ENCODE measurements around the gene ZNF618. TPM values are rescaled to one million over a fixed set of nuclear protein-coding genes. Genes with fewer than 3 reads are reported as not detected.
A peak's percentile ranks its signal among the peaks of the same experiment; 100 is the strongest.

ZNF618 gene
- total RNA-seq, 2 donors from 2014 or later: 2.5 to 3.3 TPM

DNA sequence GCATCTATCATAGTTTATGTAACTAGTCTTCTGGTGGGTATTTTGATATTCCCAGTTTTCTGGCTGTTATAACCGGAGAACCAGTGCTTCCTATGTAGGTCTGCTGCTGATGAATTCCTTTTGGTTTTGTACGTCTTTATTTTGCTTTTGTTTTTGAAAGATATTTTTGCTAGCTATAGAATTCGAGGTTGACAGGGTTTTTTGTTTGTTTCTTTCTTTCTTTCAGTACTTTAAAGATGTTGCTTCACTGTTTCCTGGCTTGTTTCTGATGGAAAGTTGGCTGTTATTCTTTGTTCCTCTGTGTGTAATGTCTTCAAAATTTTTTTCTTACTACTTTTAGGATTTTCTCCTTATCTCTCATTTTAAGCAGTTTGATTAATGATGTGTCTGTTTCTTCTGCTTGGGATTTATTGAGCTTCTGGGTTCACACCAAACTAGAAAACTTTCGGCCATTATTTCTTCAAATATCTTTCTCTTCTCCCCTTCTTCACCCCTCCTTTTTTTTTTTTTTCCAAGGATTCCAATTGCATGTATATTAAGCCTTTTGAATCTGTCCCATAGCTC lies 27.5 kb downstream of the ZNF618 start:
- DNase-seq (no peak), ATAC-seq (no peak)
- intact Hi-C loops (cut with DNase I, micrococcal nuclease): no loop called here

- ATAC-seq: no peak
- no peak for DNase-seq
- intact Hi-C loops (cut with DNase I, micrococcal nuclease): no loop called here
Observed at GRCh38 chr9:113906411-113907110, 30.5 kb downstream of the ZNF618 start.

GRCh38 chr9:113907282-113907681 lies 31.2 kb downstream of the ZNF618 start:
- ATAC-seq (no peak), DNase-seq (no peak)
- intact Hi-C loops (cut with DNase I, micrococcal nuclease): no loop called here

GRCh38 chr9:113909421-113909820 lies 33.3 kb downstream of the ZNF618 start:
- DNase-seq (no peak), ATAC-seq (no peak)
- intact Hi-C loops (cut with DNase I, micrococcal nuclease): no loop called here

DNA sequence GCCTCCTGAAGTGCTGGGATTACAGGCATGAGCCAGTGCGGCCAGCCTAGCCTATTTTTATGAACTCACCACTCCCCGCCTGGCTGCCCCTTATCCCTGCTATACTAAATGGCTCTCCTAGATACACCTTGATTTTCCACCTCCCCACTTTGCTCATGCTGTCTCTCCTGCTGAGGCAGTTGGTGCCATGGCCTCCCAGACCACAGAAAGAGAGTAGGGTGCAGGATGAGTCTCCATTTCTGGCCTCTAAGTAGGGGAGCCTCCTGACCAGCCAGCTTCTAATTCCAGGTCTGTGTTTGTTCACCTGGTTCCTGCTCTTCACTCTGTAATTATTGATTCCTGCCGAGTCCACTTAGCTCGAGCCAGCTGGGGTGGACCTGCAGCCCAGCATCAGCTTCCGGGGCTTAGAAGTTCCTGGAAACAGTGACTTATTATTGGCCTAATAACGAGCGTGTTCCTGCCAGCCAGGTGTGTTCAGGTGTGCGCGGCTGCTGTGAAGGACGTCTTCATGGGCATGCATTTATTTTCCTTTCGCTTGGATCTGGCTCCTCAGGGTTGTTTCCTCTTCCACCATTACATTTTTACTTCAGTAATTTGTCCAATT lies 34.0 kb downstream of the ZNF618 start:
- no peak for ATAC-seq
- DNase-seq: no peak
- intact Hi-C loops (cut with DNase I, micrococcal nuclease): no loop called here

GRCh38 chr9:113911850-113912557 lies 35.9 kb downstream of the ZNF618 start:
- intact Hi-C loops (cut with DNase I, micrococcal nuclease): no loop called here
- DNase-seq (no peak), ATAC-seq (no peak)

GRCh38 chr9:113912816-113913215 lies 36.7 kb downstream of the ZNF618 start:
- intact Hi-C loops (cut with DNase I, micrococcal nuclease): no loop called here
- ATAC-seq: no peak
- no peak for DNase-seq

GRCh38 chr9:113913426-113914195 lies 37.5 kb downstream of the ZNF618 start:
- intact Hi-C loops (cut with DNase I, micrococcal nuclease): no loop called here
- ATAC-seq: no peak

DNA sequence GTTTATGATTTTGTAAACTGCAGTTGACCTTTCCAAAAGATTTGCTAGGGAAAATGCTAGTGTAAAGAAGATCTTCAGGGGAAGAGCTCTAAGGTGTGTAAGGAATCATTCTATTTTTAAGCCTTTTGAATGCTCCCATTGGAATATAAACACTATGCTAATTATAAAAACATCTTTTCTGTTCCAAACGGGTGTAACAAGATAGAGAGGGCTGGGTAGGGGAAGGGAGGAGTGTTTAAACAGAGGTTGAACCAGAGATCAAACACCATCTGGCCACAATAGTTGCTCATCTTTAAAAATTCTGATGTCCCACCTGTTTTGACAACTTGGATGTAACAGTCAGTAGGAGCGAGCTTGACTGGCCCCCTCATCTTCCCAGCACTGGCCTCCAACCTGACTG lies 38.4 kb downstream of the ZNF618 start:
- intact Hi-C loops (cut with DNase I, micrococcal nuclease): no loop called here
- no peak for ATAC-seq
- no peak for DNase-seq

More at GRCh38 chr9:113913426-113914195, 37.5 kb downstream of the ZNF618 start:
- no peak for DNase-seq

- intact Hi-C loops (cut with DNase I, micrococcal nuclease): no loop called here
- no peak for DNase-seq
- ATAC-seq: peak; percentile 96
Observed at GRCh38 chr9:113915817-113916434, 39.8 kb downstream of the ZNF618 start.

DNA sequence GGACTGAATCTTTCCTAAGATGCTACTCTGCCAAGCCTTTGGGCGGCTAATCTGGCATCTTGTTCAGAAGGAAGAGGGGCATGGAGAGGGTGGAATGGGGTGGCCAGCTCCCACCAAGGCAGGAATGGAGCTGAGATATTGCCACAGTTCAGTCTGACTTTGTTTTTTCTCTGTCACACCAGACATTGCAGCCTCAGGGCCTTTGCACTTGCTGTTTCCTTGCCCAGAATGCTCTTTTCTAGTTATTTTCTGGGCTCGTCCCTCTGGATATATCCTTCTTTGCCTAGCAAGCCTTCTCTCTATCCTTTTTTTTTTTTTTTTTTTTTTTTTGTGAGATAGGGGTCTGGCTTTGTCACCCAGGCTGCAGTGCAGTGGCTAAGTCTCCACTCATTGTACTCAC lies 40.8 kb downstream of the ZNF618 start:
- intact Hi-C loops (cut with DNase I, micrococcal nuclease): no loop called here
- no peak for ATAC-seq
- DNase-seq: no peak

DNA sequence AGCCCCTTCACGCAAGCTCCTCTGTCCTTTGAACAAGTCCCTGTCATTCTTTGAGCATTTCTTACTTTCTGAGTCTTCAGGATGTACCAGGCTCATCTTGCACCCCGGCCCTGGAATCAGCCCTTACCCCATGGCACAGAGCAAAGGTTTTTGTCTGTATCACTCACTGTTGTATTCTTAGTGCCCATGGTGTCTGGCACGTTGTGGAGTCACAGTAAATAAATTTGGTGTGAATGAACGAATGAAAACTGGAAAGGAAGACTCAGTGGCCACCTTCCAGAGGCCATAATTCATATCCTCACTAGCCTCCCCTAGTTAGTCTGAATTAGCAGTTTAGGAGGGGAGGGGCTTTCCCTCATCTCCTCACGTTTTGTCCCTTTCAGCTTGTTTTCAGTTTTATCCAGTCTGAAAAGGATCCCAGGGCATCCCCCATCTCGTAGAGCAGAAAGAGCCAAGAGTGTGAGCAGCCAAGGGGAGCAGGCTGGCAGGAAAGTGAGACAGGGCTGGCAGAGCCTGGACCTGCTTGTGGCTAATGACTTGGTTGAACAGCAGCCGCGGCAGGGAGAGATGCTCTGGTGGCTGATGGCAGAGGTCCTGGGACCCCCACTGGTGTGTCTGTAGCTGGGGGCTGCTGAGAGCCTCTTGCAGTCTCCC lies 42.7 kb downstream of the ZNF618 start:
- ATAC-seq: no peak
- intact Hi-C loops (cut with DNase I, micrococcal nuclease): no loop called here
- DNase-seq: no peak

- intact Hi-C loops (cut with DNase I, micrococcal nuclease): no loop called here
- DNase-seq: no peak
- ATAC-seq: no peak
Observed at GRCh38 chr9:113919382-113919781, 43.3 kb downstream of the ZNF618 start.

GRCh38 chr9:113919871-113920270 lies 43.8 kb downstream of the ZNF618 start:
- ATAC-seq: no peak
- no peak for DNase-seq
- intact Hi-C loops (cut with DNase I, micrococcal nuclease): no loop called here

DNA sequence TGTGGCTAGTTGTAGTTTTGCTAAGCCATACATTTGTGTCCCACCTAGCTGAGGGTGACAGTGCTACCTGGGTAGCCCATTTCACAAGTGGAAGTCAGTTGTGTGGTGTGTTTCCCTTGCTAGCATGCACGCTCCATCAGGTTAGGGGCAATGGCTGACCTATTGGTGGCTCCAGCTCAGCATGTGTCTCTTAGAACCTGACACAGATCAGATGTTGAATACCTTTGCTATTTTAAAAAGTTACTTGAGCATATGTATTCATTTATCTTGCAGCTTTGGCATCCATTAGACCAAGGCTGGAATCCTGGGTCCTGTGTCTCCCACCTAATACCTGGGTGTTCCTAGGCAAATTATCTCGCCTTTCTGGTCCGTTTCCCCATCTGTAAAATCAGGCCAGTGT lies 44.8 kb downstream of the ZNF618 start:
- DNase-seq: no peak
- no peak for ATAC-seq
- intact Hi-C loops (cut with DNase I, micrococcal nuclease): no loop called here

- intact Hi-C loops (cut with DNase I, micrococcal nuclease): no loop called here
- DNase-seq (no peak), ATAC-seq (no peak)
Observed at GRCh38 chr9:113921396-113921925, 45.4 kb downstream of the ZNF618 start.

DNA sequence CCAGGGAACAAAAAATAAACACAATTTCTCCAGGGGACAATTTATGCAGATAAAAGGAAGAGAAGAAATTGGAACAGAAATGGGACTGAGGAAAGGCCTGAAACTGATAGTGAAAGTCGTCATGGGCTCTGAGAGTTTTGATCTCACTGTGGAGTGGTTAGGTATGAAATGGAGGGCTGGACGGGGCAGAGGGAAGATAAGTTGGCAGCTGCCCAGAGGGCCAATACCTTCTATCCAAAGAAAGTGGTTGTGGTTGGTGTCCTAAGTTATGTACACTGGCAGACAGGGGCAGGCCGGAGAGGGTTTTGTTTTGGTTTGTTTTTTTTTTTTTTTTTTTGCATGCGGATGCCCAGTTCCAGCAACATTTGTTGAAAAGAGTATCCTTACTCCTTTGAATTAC lies 46.1 kb downstream of the ZNF618 start:
- ATAC-seq (no peak), DNase-seq (no peak)
- intact Hi-C loops (cut with DNase I, micrococcal nuclease): no loop called here

GRCh38 chr9:113926211-113926610 lies 50.1 kb downstream of the ZNF618 start:
- DNase-seq: no peak
- no peak for ATAC-seq
- intact Hi-C loops (cut with DNase I, micrococcal nuclease): no loop called here

Measured in left colon (tissue), 2 donors.